Measurements from ENCODE around the gene SLC29A4.
A peak's percentile ranks its signal among the peaks of the same experiment; 100 is the strongest.

Gene SLC29A4, protein sequence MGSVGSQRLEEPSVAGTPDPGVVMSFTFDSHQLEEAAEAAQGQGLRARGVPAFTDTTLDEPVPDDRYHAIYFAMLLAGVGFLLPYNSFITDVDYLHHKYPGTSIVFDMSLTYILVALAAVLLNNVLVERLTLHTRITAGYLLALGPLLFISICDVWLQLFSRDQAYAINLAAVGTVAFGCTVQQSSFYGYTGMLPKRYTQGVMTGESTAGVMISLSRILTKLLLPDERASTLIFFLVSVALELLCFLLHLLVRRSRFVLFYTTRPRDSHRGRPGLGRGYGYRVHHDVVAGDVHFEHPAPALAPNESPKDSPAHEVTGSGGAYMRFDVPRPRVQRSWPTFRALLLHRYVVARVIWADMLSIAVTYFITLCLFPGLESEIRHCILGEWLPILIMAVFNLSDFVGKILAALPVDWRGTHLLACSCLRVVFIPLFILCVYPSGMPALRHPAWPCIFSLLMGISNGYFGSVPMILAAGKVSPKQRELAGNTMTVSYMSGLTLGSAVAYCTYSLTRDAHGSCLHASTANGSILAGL

DNA sequence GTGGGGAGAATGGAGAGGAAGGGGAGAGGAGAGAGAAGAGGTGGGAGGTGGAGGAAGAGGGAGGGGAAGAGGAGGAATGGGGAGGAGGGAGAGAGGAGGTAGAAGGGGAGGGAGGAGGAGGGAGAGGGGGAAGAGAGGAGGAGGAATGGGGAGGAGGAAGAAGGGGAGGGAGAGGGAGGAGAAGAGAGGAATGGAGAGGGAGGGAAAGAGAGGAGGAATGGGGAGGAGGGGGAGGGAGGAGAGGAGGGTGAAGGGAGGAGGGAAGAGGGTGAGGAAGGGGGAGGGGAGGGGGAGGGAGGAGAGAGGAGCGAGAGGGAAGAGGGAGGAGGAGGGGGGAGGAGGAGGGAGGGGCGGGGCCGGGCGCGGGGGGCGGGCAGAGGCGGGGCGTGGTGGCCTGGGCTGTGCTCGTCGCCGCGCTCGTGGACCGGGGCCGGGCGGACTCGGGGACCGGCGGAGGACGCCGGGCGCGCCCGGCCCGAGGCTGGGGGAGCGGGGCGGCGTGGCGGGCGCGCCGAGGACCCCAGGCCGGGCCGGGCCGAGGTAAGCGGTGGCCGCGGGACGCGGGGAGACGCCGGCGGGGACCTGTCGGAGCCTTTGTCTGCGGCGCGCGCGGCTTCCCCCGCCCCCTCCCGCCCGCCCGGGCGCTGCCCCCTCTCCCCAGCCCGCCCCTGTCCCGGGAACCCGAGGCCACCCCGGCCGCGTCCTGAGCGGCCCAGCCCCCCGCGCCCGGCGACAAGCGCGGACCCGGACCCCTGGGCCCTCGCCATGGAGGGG lies at the start of gene SLC29A4:
TSS of gene SLC29A4 (plus strand) at position 401 of the 774 bp plus-strand sequence. CDS start 4,874 bp downstream, outside the sequence.
- H3K36me3 ChIP-seq (ENCODE audit: insufficient read depth, low read length), result no peaks in the 10 kb centered on the region
- H3F3A ChIP-seq (ENCODE audit: insufficient read depth, low read length), result no peaks in the 10 kb centered on the region
- peak within 1 kb of the TSS; percentile 38 for H3K4me3 ChIP-seq (ENCODE audit: low read depth, low read length, poor library complexity, severe bottlenecking)
- no peaks in the 10 kb centered on the region for H3K9me2 ChIP-seq (ENCODE audit: low read depth, low read length)
- H2AFZ ChIP-seq (ENCODE audit: low read length), result no peak within 1 kb of the TSS
- H3K79me2 ChIP-seq (ENCODE audit: insufficient read depth, low read length), result no peaks in the 10 kb centered on the region
- TF ChIP-seq, protein P1, sequence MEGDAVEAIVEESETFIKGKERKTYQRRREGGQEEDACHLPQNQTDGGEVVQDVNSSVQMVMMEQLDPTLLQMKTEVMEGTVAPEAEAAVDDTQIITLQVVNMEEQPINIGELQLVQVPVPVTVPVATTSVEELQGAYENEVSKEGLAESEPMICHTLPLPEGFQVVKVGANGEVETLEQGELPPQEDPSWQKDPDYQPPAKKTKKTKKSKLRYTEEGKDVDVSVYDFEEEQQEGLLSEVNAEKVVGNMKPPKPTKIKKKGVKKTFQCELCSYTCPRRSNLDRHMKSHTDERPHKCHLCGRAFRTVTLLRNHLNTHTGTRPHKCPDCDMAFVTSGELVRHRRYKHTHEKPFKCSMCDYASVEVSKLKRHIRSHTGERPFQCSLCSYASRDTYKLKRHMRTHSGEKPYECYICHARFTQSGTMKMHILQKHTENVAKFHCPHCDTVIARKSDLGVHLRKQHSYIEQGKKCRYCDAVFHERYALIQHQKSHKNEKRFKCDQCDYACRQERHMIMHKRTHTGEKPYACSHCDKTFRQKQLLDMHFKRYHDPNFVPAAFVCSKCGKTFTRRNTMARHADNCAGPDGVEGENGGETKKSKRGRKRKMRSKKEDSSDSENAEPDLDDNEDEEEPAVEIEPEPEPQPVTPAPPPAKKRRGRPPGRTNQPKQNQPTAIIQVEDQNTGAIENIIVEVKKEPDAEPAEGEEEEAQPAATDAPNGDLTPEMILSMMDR (IDR thresholded peaks at IDR 0.05; ENCODE audit: low read length), result no peak
- no peak for TF ChIP-seq EZH2 (IDR thresholded peaks at IDR 0.05; ENCODE audit: borderline replicate concordance, low read length)
- peaks cover 3% of the 10 kb centered on the region for H3K4me1 ChIP-seq (ENCODE audit: insufficient read depth, low read length, severe bottlenecking)
- H3K9me3 ChIP-seq (ENCODE audit: low read length), result no peaks in the 10 kb centered on the region
- H4K20me1 ChIP-seq (ENCODE audit: insufficient read depth, low read length), result no peaks in the 10 kb centered on the region
- peaks cover 3% of the 10 kb centered on the region; the same call in 1 of the 2 replicates for H3K27me3 ChIP-seq (ENCODE audit: insufficient read depth, low read length)
- H3K4me2 ChIP-seq (ENCODE audit: low read length), result peak within 1 kb of the TSS; percentile 32; the same call in 1 of the 2 replicates
- no peak within 1 kb of the TSS for H3K9ac ChIP-seq (ENCODE audit: low read length)
- H3K27ac ChIP-seq (ENCODE audit: low read depth, low read length, poor library complexity, severe bottlenecking), result no peak within 1 kb of the TSS

DNA sequence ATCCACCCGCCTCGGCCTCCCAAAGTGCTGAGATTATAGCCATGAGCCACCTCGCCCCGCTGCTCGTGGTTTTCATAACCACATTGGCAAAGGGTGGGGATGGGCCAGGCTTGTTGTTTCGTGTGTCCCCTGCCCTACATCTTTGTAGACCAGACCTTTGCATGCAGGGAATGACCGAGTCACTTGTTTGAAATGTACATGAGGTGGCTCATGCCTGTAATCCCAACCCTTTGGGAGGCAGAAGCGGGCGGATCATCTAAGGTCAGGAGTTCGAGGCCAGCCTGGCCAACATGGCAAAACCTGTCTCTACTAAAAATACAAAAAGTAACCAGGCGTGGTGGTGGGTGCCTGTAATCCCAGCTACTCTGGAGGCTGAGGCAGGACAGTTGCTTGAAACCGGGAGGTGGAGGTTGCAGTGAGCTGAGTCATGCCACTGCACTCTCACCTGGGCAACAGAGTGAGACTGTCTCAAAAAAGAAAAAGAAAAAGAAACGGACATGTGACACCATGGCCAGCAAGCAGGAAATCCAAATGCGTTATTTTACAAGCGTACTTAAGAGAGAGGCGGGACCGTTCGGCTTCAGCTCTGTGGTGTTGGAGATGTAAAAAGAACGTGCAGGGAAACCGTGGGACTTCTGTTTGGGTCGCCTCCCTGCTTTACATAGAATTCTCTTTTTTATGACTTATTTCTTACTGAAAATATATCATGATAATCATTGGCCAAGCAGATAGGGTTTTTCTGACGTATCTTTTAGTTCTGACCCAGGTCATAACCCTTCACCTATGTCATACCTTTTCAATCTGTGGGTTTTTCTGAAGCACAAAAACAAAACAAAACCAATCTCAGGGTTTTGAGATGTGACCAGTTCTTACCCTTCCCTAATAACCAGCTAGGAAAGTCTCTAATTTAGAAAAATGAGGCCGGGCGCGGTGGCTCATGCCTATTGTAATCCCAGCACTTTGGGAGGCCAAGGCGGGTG lies 47.6 kb upstream of the SLC29A4 start:
- no peak overlapping the region for H3K4me3 ChIP-seq (ENCODE audit: low read depth, low read length, poor library complexity, severe bottlenecking)

More for the DNA sequence above, 47.6 kb upstream of the SLC29A4 start:
- no peaks in the 10 kb centered on the region for H4K20me1 ChIP-seq (ENCODE audit: insufficient read depth, low read length)
- no peak overlapping the region; the same call in 1 of the 2 replicates for H3K4me2 ChIP-seq (ENCODE audit: low read length)
- no peak overlapping the region for H3K9ac ChIP-seq (ENCODE audit: low read length)
- peaks cover 19% of the 10 kb centered on the region for H3K36me3 ChIP-seq (ENCODE audit: insufficient read depth, low read length)
- H3K9me2 ChIP-seq (ENCODE audit: low read depth, low read length), result no peaks in the 10 kb centered on the region
- peaks cover 68% of the 10 kb centered on the region for H3K4me1 ChIP-seq (ENCODE audit: insufficient read depth, low read length, severe bottlenecking)
- peak overlapping the region; percentile 94 for H3K27ac ChIP-seq (ENCODE audit: low read depth, low read length, poor library complexity, severe bottlenecking)
- no peaks in the 10 kb centered on the region for H3F3A ChIP-seq (ENCODE audit: insufficient read depth, low read length)
- no peaks in the 10 kb centered on the region for H3K9me3 ChIP-seq (ENCODE audit: low read length)
- TF ChIP-seq, protein P1 (IDR thresholded peaks at IDR 0.05; ENCODE audit: low read length), result no peak
- TF ChIP-seq EZH2 (IDR thresholded peaks at IDR 0.05; ENCODE audit: borderline replicate concordance, low read length), result no peak
- H3K79me2 ChIP-seq (ENCODE audit: insufficient read depth, low read length), result no peaks in the 10 kb centered on the region
- H3K27me3 ChIP-seq (ENCODE audit: insufficient read depth, low read length), result no peaks in the 10 kb centered on the region; the same call in 1 of the 2 replicates
- H2AFZ ChIP-seq (ENCODE audit: low read length), result no peak overlapping the region

Measured in OCI-LY1 (cell line).